Prostate gland (tissue), 2 donors: ENCODE measurements around the gene PDE7B. TPM values are rescaled to one million over a fixed set of nuclear protein-coding genes. Genes with fewer than 3 reads are reported as not detected.

Experiments
- DNase-seq: peaks from one replicate; pipeline ENCODE4 v3.0.0-alpha.2; 2019; ENCODE audit warnings: low spot score
- H3K27ac ChIP-seq, 2 donors: fragments of 200-600 bp; sonication (generic); 2 replicates each; pipeline ENCODE4 v1.5.1; 2017 to 2019
- H3K27me3 ChIP-seq: fragments of 200-600 bp; sonication (generic); replicated peaks from 2 replicates; pipeline ENCODE4 v1.5.1; 2019; ENCODE audit not compliant: insufficient read depth
- H3K36me3 ChIP-seq, 2 donors: fragments of 200-600 bp; sonication (generic); 1 replicate in 1 of 2; 2 replicates in 1 of 2; pipeline versions ENCODE4 v1.5.1 to v1.8.1; 2017 to 2019
- H3K4me1 ChIP-seq: fragments of 200-600 bp; sonication (generic); replicated peaks from 2 replicates; pipeline ENCODE4 v1.5.1; 2019
- H3K4me3 ChIP-seq, 2 donors: fragments of 200-600 bp; sonication (generic); 2 replicates each; pipeline ENCODE4 v1.5.1; 2017 to 2019
- H3K9me3 ChIP-seq: fragments of 200-600 bp; sonication (generic); 2 replicates; pipeline ENCODE4 v1.5.1; 2017
- POLR2A ChIP-seq: fragments of 450-650 bp; IDR thresholded peaks from one replicate; pipeline ENCODE4 v1.6.1; 2016; ENCODE audit warnings: antibody characterized with exemption, mild to moderate bottlenecking
- POLR2AphosphoS5 ChIP-seq: sonication (generic); formaldehyde crosslinking; IDR thresholded peaks from one replicate; pipeline ENCODE4 v1.6.1; 2017; ENCODE audit warnings: antibody characterized with exemption
- WGBS: methylation state at CpG from one replicate; pipeline ENCODE4 v1.1.5; 2018; 5-methylcytosine and 5-hydroxymethylcytosine counted together
- intact Hi-C: fragments of 100-400 bp; cut with DNase I; formaldehyde crosslinking; loops from one replicate; pipeline ENCODE4 v1.14.2; 2022
- total RNA-seq, 2 donors: library from RNA; depleted of rRNA; stranded (reverse); fragments of >200 nt; gene quantifications; one replicate each; pipeline ENCODE4 v1.1.0, GENCODE V29; 2016
- TF ChIP-seq, protein P1 (sequence below), 4 experiments: fragments of 200-600 bp in 2 of 4; fragments of 450-650 bp in 2 of 4; sonication (generic) in 2 of 4; IDR thresholded peaks; 1 replicate in 3 of 4; 2 replicates in 1 of 4; pipeline ENCODE4 v1.5.1; 2016 to 2019; ENCODE audit warnings: antibody characterized with exemption in 4 of 4, mild to moderate bottlenecking in 2 of 4, moderate library complexity in 2 of 4

The PDE7B gene
- total RNA-seq, 2 donors from 2014 or later, result 4.7 to 6.3 TPM

- no peak overlapping the region for H3K4me3 ChIP-seq
- no peaks in the 10 kb centered on the region for H3K27me3 ChIP-seq
- DNase-seq, result no peak
- intact Hi-C loops, result loop anchor here (10.0 kb wide), 1 partner anchor 125 kb away; no protein-coding TSS in a partner anchor
- no peaks in the 10 kb centered on the region for H3K36me3 ChIP-seq
- 78% methylated on average over 3 of the region's 3 CpGs for WGBS
- H3K27ac ChIP-seq, result no peak overlapping the region
- no peaks in the 10 kb centered on the region for H3K9me3 ChIP-seq
- TF ChIP-seq POLR2A, result no peak
- TF ChIP-seq, protein P1, sequence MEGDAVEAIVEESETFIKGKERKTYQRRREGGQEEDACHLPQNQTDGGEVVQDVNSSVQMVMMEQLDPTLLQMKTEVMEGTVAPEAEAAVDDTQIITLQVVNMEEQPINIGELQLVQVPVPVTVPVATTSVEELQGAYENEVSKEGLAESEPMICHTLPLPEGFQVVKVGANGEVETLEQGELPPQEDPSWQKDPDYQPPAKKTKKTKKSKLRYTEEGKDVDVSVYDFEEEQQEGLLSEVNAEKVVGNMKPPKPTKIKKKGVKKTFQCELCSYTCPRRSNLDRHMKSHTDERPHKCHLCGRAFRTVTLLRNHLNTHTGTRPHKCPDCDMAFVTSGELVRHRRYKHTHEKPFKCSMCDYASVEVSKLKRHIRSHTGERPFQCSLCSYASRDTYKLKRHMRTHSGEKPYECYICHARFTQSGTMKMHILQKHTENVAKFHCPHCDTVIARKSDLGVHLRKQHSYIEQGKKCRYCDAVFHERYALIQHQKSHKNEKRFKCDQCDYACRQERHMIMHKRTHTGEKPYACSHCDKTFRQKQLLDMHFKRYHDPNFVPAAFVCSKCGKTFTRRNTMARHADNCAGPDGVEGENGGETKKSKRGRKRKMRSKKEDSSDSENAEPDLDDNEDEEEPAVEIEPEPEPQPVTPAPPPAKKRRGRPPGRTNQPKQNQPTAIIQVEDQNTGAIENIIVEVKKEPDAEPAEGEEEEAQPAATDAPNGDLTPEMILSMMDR (IDR thresholded peaks at IDR 0.05), result no peak
- no peak for TF ChIP-seq POLR2AphosphoS5
- no peaks in the 10 kb centered on the region for H3K4me1 ChIP-seq
Observed at GRCh38 chr6:136030131-136030530, 178.6 kb downstream of the PDE7B start.

- TF ChIP-seq, protein P1 (IDR thresholded peaks at IDR 0.05), result peak in 3 of 4 experiments; percentile 12 to 33 (median 31)
- no peak for TF ChIP-seq POLR2AphosphoS5
- Histone ChIP-seq H3K27ac (no peak overlapping the region), H3K27me3 (no peaks in the 10 kb centered on the region), H3K4me1 (no peaks in the 10 kb centered on the region), H3K36me3 (no peaks in the 10 kb centered on the region), H3K9me3 (no peaks in the 10 kb centered on the region), H3K4me3 (no peak overlapping the region)
- intact Hi-C loops, result loop anchor here (10.0 kb wide), 1 partner anchor 123 kb away; no protein-coding TSS in a partner anchor
- DNase-seq, result no peak
Observed at GRCh38 chr6:136031982-136032381, 180.5 kb downstream of the PDE7B start.

GRCh38 chr6:136033416-136033815 lies 181.9 kb downstream of the PDE7B start:
- Histone ChIP-seq H3K4me1 (no peaks in the 10 kb centered on the region), H3K27me3 (no peaks in the 10 kb centered on the region), H3K27ac (no peak overlapping the region), H3K36me3 (no peaks in the 10 kb centered on the region), H3K9me3 (no peaks in the 10 kb centered on the region), H3K4me3 (no peak overlapping the region)
- intact Hi-C loops, result loop anchor here (10.0 kb wide), 1 partner anchor 121 kb away; no protein-coding TSS in a partner anchor
- TF ChIP-seq POLR2A (no peak), POLR2AphosphoS5 (no peak)
- TF ChIP-seq, protein P1 (IDR thresholded peaks at IDR 0.05), result no peak
- 68% methylated on average over 4 of the region's 4 CpGs for WGBS
- no peak for DNase-seq

GRCh38 chr6:136034422-136034821 lies 182.9 kb downstream of the PDE7B start:
- no peaks in the 10 kb centered on the region for H3K9me3 ChIP-seq
- no peak overlapping the region for H3K4me3 ChIP-seq
- DNase-seq, result no peak
- H3K36me3 ChIP-seq, result no peaks in the 10 kb centered on the region
- TF ChIP-seq POLR2A (no peak), POLR2AphosphoS5 (no peak)
- TF ChIP-seq, protein P1 (IDR thresholded peaks at IDR 0.05), result no peak
- WGBS, result 98% methylated on average over 2 of the region's 2 CpGs
- H3K27ac ChIP-seq, result no peak overlapping the region
- intact Hi-C loops, result loop anchor here (10.0 kb wide), 1 partner anchor 120 kb away; no protein-coding TSS in a partner anchor
- no peaks in the 10 kb centered on the region for H3K4me1 ChIP-seq
- H3K27me3 ChIP-seq, result no peaks in the 10 kb centered on the region

GRCh38 chr6:136035378-136036070 lies 184.0 kb downstream of the PDE7B start:
- intact Hi-C loops, result loop anchor here (5.0 to 10.0 kb wide), 2 partner anchors 67 to 119 kb away; no protein-coding TSS in a partner anchor
- Histone ChIP-seq H3K36me3 (no peaks in the 10 kb centered on the region), H3K9me3 (no peaks in the 10 kb centered on the region), H3K27ac (no peak overlapping the region), H3K4me1 (no peaks in the 10 kb centered on the region), H3K4me3 (no peak overlapping the region), H3K27me3 (no peaks in the 10 kb centered on the region)
- 56% methylated on average over 4 of the region's 4 CpGs for WGBS
- no peak for DNase-seq
- TF ChIP-seq POLR2AphosphoS5, result no peak
- TF ChIP-seq, protein P1 (IDR thresholded peaks at IDR 0.05), result no peak
- no peak for TF ChIP-seq POLR2A
